Endometrium (tissue), 2 donors: ENCODE measurements around the gene TEAD4.
"Not testable (repeated sequence)": the region's sequence is repeated elsewhere in the genome, so short reads cannot be mapped to it uniquely, and the experiment has no call there.

Experiments
- FAIRE-seq: peaks from 2 replicates; lab custom pipeline; 2012; peaks lifted over from hg19 to GRCh38; lab: Jason Lieb, UNC
- donor health status: control.
- donor health status: control.

Gene TEAD4

DNA sequence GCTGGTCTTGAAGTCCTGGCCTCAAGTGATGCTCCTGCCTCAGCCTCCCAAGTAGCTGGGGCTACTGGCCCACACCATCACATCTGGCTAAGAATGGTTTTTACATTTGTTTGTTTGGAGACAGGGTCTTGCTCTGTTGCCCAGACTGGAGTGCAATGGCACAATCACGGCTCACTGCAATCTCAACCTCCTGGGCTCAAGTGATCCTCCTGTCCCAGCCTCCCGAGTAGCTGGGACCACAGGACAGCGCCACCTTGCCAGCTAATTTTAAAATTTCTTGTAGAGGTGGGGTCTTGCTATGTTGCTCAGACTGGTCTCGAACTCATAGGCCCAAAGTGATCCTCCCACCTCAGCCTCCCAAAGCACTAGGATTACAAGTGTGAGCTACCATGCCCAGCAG is 89.3 kb downstream of the TEAD4 start:
- no peak for FAIRE-seq

- no peak for FAIRE-seq
These were observed 90.0 kb downstream of the TEAD4 start for GRCh38 chr12:3049176-3049575.

GRCh38 chr12:3049611-3050249 is 90.5 kb downstream of the TEAD4 start:
- no peak for FAIRE-seq

DNA sequence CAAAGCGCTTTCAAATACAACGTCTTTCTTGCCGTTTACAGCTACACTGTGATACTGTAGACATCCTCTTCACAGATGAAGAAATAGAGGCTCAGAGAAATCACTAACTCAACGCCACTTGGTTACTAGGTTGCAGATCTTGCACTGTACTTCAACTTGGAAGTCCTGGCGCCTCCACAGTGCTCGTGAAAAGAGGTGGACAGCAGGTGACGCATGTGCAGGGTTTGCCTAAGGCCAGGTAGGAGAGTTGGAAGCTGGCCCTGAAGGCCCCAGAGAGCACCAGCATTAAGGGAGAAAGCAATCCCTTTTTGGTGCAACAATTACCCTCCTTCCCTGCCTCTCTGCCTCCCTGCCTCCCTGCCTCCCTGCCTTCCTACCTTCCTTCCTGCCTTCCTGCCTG is 95.2 kb downstream of the TEAD4 start:
- FAIRE-seq: no peak

DNA sequence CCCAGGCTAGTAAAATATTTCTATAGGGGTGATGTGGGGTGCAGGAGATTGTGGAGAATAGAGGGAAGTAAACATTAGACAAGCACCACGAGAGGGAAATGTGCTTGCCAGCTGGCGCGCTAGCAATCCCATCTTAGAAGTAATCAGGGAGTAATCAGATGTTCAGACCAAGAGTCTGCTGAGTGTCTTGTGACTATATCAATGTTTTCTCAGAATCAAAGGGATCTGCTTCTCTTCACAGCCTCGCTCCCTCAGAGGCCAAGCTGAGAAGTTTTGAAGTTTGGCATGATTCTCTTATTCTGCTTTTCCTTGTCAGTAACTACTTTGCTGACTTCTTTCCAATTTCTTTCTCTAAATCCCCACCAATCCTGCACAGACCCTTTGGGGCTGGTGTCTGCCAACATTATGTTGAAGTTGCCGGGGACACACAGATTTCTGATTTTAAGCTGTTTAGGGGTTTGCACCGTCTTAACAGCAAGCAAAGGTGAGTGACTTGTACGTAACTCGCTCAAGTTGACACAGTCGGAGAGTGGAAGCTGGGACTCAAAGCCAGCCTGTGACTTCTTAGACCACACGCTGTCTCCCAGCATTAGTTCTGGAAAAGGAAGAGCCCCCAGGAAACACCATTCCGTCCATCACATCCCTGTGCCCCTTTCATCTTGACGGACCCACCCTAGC is 96.0 kb downstream of the TEAD4 start:
- peak; percentile 88 for FAIRE-seq

DNA sequence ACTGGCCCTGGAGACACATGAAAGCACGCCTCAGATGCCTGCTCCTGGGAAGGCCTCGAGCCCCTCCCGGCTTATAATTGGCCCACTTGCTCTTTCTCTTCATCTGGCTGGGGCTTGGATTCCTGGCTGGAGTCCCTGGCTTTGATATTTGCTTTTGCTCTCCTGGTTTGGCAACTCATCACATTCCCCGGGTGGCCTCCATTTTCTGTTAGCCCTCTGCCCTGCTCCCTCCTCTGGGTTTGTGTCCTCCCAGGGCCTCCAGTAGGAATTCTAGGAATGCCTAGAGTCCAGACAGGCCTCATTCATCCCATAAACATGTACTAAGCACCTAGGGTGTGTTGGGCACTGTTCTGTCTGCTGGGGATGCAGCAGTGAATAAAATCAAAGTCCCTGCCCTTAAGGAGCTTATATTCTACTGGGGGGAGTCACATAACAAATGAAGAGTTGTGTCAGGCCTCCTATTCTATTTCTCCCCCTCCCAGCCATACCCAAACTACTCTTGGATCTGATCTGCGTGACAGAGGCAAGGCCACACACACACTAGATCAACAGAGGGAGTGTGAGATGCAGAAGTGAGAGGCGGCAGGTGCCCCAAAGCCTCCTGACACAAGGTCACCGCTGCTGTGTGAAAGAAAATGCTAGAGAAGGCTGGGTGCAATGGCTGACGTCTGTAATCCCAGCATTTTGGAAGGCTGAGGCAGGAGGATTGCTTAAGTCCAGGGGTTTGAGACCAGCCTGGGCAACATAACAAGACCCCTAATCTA is 96.7 kb downstream of the TEAD4 start:
- FAIRE-seq: no peak

DNA sequence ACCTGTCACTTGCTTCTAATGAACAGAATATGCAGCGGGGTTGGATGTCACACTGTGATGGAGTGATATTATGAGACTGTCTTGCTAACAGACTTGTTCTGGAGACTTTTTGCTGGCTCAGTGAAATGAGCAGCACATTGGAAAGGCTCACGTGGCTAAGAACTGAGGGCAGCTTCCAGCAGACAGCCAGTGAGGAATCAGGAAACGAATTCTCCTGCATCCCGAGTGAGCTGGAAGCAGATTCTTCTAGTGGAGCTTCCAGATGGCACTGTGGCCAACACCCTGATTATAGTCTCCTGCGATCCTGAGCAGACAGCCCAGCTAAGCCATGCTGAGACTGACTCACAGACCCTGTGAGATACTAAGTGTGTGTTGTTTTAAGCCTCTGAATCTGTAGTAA is 101.9 kb downstream of the TEAD4 start:
- FAIRE-seq: no peak

- FAIRE-seq: no peak
These were observed 102.5 kb downstream of the TEAD4 start for GRCh38 chr12:3061501-3062215.

DNA sequence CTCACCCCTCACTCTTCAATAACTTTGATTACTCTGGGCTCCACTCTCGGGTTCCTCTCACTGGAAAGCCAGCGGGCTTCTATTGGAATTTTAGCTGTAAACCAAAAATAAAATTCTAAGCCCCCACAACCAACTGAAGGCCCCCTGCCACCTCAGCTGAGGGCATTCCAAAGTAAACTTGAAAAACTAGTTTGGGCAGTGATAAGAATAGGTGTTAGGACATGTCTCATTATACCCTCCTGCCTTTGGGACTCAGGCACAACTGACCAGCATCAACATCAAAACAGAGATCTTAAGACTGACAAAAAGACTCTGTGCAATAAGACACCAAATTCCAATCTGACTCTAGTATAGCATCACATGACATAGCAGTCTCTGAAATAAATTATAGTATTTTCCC is 106.1 kb downstream of the TEAD4 start:
- FAIRE-seq: no peak

- not testable (repeated sequence) for FAIRE-seq
These were observed 106.6 kb downstream of the TEAD4 start for GRCh38 chr12:3065846-3066245.

DNA sequence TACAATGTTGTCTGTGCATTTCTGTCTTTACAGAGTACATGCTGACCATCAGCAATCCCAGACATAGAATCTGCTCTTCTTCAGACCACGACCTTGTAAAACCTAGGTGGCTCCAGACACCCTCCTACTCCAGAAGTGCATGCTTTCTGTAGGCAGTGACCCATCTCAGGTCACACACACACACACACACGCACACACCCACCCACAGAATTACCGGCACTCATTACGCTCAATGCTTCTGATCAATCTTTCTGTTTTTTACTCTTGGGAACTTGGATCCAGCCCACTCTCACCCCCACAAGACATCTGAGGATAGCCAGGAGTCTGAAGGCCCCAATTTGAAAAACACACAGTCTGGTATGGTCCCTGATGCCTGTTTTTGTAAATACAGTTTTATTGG is 110.5 kb downstream of the TEAD4 start:
- no peak for FAIRE-seq

GRCh38 chr12:3071107-3071506 is 111.9 kb downstream of the TEAD4 start:
- FAIRE-seq: no peak

- no peak for FAIRE-seq
These were observed 112.5 kb downstream of the TEAD4 start for GRCh38 chr12:3071710-3072109.

DNA sequence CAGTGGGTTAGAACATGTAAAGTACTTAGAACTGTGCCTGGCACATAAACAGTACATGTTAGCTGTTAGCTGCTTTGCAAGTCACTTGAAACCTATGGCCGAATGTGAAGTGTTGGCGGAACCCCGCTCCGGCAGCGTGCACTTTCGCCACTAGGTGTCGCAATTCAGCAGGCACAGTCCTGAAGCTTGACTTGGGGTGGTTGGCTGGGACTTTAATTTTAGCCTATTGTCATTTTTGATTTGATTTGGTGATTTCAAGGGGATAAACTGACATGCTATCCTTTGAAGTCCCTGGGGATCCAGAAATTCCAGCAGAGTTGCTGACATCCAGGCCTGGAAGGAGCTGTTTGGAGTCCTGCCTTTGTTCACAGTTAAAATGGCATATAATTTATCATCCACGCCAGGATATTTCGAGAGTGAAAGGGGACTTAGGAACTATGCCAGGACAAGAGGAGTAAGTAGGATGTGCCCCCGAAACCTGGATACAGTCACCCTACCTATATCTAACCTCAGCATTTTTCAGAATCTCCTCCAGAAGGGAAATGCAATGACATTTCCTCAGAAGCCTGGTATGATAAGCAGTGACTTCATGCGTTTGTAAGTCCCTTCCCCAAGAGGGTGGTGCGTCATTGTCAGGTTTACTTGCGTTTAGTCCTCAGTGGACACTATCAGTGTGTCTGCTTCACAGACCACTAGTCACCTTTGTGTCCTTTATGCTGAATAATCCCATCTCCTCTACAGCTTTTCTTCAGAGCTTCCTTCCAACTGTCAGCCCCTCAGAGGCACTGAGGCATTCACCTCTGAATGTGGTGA is 114.4 kb downstream of the TEAD4 start:
- no peak for FAIRE-seq

DNA sequence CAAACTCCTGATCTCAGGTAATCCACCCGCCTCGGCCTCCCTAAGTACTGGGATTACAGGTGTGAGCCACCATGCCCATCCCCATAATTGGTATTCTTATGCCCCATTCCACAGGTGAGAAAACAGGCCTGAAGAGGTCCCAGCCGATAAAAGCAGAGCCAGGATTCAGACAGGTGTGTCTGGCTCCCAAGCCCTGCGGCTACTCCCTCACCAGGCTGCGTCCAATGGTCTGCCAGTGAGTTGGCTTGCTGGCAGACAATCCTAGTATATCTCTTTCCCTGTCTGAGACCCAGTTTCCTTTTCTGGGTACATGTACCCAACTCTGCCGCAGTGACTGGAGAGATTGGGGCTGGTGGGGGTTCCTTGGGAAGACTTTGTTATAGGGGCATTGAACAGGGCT is 116.1 kb downstream of the TEAD4 start:
- no peak for FAIRE-seq

- no peak for FAIRE-seq
These were observed 117.8 kb downstream of the TEAD4 start, which contains the start of gene TSPAN9 for GRCh38 chr12:3076730-3077571. Gene TSPAN9, plus strand, starts transcription at chr12:3077379. Its CDS starts 123,815 bp downstream, at chr12:3201194.

GRCh38 chr12:3077572-3078081 is 118.4 kb downstream of the TEAD4 start:
- no peak for FAIRE-seq

- FAIRE-seq: no peak
These were observed 119.1 kb downstream of the TEAD4 start for GRCh38 chr12:3078086-3078820.

- no peak for FAIRE-seq
These were observed 121.9 kb downstream of the TEAD4 start for GRCh38 chr12:3081091-3081490.

- FAIRE-seq: no peak
These were observed 122.7 kb downstream of the TEAD4 start for GRCh38 chr12:3081886-3082285.
